Osteocyte (in vitro differentiated cells): ENCODE measurements around the gene RREB1. TPM values are rescaled to one million over a fixed set of nuclear protein-coding genes. Genes with fewer than 3 reads are reported as not detected.

Experiments
- DNase-seq: peaks from one replicate; pipeline ENCODE4 v3.0.0; 2021; ENCODE audit warnings: mixed read lengths; ENCODE audit not compliant: unreplicated experiment; ENCODE audit errors: extremely low spot score
- H3K27ac Mint-ChIP-seq: one replicate; pipeline ENCODE4 v1.8.0; 2021; ENCODE audit warnings: mild to moderate bottlenecking, mixed read lengths; ENCODE audit not compliant: unreplicated experiment
- H3K27me3 Mint-ChIP-seq: one replicate; pipeline ENCODE4 v1.8.0; 2021; ENCODE audit warnings: mixed read lengths; ENCODE audit not compliant: unreplicated experiment
- H3K36me3 Mint-ChIP-seq: one replicate; pipeline ENCODE4 v1.8.0; 2021; ENCODE audit warnings: mixed read lengths; ENCODE audit not compliant: unreplicated experiment
- H3K4me1 Mint-ChIP-seq: one replicate; pipeline ENCODE4 v1.8.0; 2021; ENCODE audit warnings: mixed read lengths; ENCODE audit not compliant: unreplicated experiment
- H3K4me3 Mint-ChIP-seq: one replicate; pipeline ENCODE4 v1.8.0; 2021; ENCODE audit warnings: mild to moderate bottlenecking, moderate library complexity, mixed read lengths; ENCODE audit not compliant: unreplicated experiment
- H3K9me3 Mint-ChIP-seq: one replicate; pipeline ENCODE4 v1.8.0; 2021; ENCODE audit warnings: mixed read lengths; ENCODE audit not compliant: unreplicated experiment
- CTCF ChIP-seq: fragments of 200-600 bp; sonication (generic); IDR thresholded peaks from 2 replicates; pipeline ENCODE4 v1.5.0; 2021; ENCODE audit warnings: antibody characterized with exemption, mild to moderate bottlenecking, moderate library complexity
- total RNA-seq: library from RNA; stranded (reverse); gene quantifications from 2 replicates; pipeline ENCODE4 v1.2.1, GENCODE V29; 2021

RREB1 gene
- total RNA-seq, 1 donor from 2014 or later: 29.9 TPM

DNA sequence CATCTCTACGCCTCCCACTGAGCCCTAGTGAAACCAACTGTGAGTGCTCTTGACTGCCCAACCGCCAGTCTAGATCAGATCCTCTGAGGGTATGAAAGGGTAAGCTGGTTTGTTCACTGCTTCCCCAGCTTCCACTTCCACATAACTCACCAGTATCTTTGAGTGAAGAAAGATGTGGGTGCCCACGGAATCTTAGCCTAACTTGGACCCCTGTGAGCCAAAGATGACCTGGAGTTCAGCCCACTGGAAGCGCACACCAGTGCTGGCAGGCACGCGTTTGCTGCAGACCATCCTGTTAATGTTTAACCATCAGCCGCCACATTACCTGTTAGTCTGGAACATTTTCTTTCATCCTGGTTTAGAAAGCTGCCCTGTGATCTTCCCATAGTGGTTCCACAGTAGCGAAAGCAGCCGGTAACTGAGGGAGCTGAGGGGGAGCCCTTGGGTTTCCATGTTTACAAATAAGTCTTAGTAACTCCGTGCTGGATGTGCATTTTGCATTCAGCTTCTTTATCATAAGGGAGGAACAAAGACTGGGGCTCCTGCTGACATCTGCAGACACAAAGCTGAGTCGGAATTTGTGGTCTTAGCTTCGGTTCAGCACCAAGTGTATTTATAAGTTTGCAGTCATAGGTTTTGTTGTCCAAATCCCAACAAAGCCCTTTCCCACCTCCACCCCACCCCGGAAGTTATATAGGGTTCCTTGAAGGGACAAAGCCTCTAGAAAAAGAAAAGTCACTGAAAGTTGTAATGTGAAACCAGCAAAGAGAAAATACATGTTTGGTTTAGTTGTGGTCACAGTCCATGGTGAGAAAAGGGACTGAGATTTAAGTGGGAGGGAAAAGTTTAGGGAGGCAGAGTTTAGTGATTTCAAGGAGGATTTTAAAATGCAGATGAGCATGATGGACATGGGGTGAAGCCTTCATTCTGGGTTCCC lies 134.2 kb downstream of the RREB1 start:
- no peak for TF ChIP-seq CTCF
- Mint-ChIP-seq H3K36me3 (peaks cover 10% of the 10 kb centered on the region), H3K27ac (peak overlapping the region; percentile 81), H3K4me3 (peak overlapping the region; percentile 5), H3K9me3 (no peaks in the 10 kb centered on the region), H3K4me1 (peaks cover 29% of the 10 kb centered on the region), H3K27me3 (no peaks in the 10 kb centered on the region)
- no peak for DNase-seq

GRCh38 chr6:7242835-7243178 lies 135.0 kb downstream of the RREB1 start:
- H3K4me3 Mint-ChIP-seq: no peak overlapping the region
- TF ChIP-seq CTCF: no peak
- peaks cover 29% of the 10 kb centered on the region for H3K4me1 Mint-ChIP-seq
- H3K27me3 Mint-ChIP-seq: no peaks in the 10 kb centered on the region
- DNase-seq: no peak
- H3K9me3 Mint-ChIP-seq: no peaks in the 10 kb centered on the region
- peaks cover 13% of the 10 kb centered on the region for H3K36me3 Mint-ChIP-seq
- H3K27ac Mint-ChIP-seq: peak overlapping the region; percentile 67

GRCh38 chr6:7243179-7243981 lies 135.6 kb downstream of the RREB1 start:
- peak; percentile 90 for TF ChIP-seq CTCF
- DNase-seq: no peak
- H3K27me3 Mint-ChIP-seq: no peaks in the 10 kb centered on the region
- peak overlapping the region; percentile 67 for H3K27ac Mint-ChIP-seq
- H3K4me1 Mint-ChIP-seq: peaks cover 29% of the 10 kb centered on the region
- H3K9me3 Mint-ChIP-seq: no peaks in the 10 kb centered on the region
- H3K36me3 Mint-ChIP-seq: peaks cover 18% of the 10 kb centered on the region
- no peak overlapping the region for H3K4me3 Mint-ChIP-seq

GRCh38 chr6:7245668-7246393 lies 138.1 kb downstream of the RREB1 start:
- no peak for TF ChIP-seq CTCF
- Mint-ChIP-seq H3K36me3 (peaks cover 14% of the 10 kb centered on the region), H3K4me3 (no peak overlapping the region)

More at GRCh38 chr6:7245668-7246393, 138.1 kb downstream of the RREB1 start:
- H3K9me3 Mint-ChIP-seq: no peaks in the 10 kb centered on the region
- H3K27me3 Mint-ChIP-seq: no peaks in the 10 kb centered on the region
- peaks cover 27% of the 10 kb centered on the region for H3K4me1 Mint-ChIP-seq
- H3K27ac Mint-ChIP-seq: no peak overlapping the region
- no peak for DNase-seq
